Liver (tissue), 9 donors: ENCODE data around the gene PRSS8. TPM values are rescaled to one million over a fixed set of nuclear protein-coding genes. Genes with fewer than 3 reads are reported as not detected.

Experiments used
- DNase-seq: peaks from one replicate; pipeline ENCODE4 v3.0.0-alpha.2; 2017; ENCODE audit warnings: low spot score
- H3K27ac ChIP-seq, 2 donors: one replicate each; pipeline ENCODE4 v1.7.0; 2013; ENCODE audit warnings: inconsistent platforms in 2 of 2, low read length in 2 of 2, control low read depth in 1 of 2, low read depth in 1 of 2, mild to moderate bottlenecking in 1 of 2
- H3K27me3 ChIP-seq, 4 donors: one replicate each; pipeline versions ENCODE4 v1.6.1 to v1.7.0; 2013; ENCODE audit warnings: low read length in 3 of 4, inconsistent platforms in 1 of 4, mild to moderate bottlenecking in 1 of 4, moderate library complexity in 1 of 4; ENCODE audit not compliant: control insufficient read depth in 4 of 4, insufficient read depth in 4 of 4
- H3K36me3 ChIP-seq, 4 donors: one replicate each; pipeline versions ENCODE4 v1.6.1 to v1.7.0; 2013; ENCODE audit warnings: low read length in 3 of 4, mild to moderate bottlenecking in 3 of 4, low read depth in 1 of 4, moderate library complexity in 1 of 4; ENCODE audit not compliant: control insufficient read depth in 4 of 4, insufficient read depth in 3 of 4
- H3K4me1 ChIP-seq, 4 donors: one replicate each; pipeline versions ENCODE4 v1.6.1 to v1.7.0; 2013; ENCODE audit warnings: low read length in 3 of 4, mild to moderate bottlenecking in 3 of 4, moderate library complexity in 1 of 4; ENCODE audit not compliant: control insufficient read depth in 4 of 4, insufficient read depth in 4 of 4
- H3K4me3 ChIP-seq, 3 donors: one replicate each; pipeline versions ENCODE4 v1.6.1 to v1.7.0; 2013; ENCODE audit warnings: low read length in 3 of 3, control low read depth in 1 of 3, low read depth in 1 of 3, mild to moderate bottlenecking in 1 of 3
- H3K9ac ChIP-seq, 2 donors: one replicate each; pipeline ENCODE4 v1.7.0; 2013; ENCODE audit warnings: low read length in 2 of 2, mild to moderate bottlenecking in 2 of 2, moderate library complexity in 2 of 2, control low read depth in 1 of 2, low read depth in 1 of 2
- H3K9me3 ChIP-seq, 4 donors: one replicate each; pipeline versions ENCODE4 v1.6.1 to v1.7.0; 2013; ENCODE audit warnings: low read length in 3 of 4; ENCODE audit not compliant: control insufficient read depth in 4 of 4
- ATF3 ChIP-seq: IDR thresholded peaks from 2 replicates; pipeline ENCODE4 v1.6.1; 2016; ENCODE audit warnings: antibody characterized with exemption
- CTCF ChIP-seq: fragments of 150-350 bp; IDR thresholded peaks from 2 replicates; pipeline ENCODE4 v1.5.1; 2017; ENCODE audit warnings: improper control_type of control experiment, low read depth, low read length; ENCODE audit not compliant: missing input control
- EGR1 ChIP-seq, 2 donors: IDR thresholded peaks; 2 replicates each; pipeline ENCODE4 v1.6.1; 2016 to 2018; ENCODE audit warnings: antibody characterized with exemption in 2 of 2, low read depth in 2 of 2
- FOXA1 ChIP-seq: IDR thresholded peaks from 2 replicates; pipeline ENCODE4 v1.6.1; 2016; ENCODE audit warnings: antibody characterized with exemption
- FOXA2 ChIP-seq: IDR thresholded peaks from 2 replicates; pipeline ENCODE4 v1.6.1; 2016; ENCODE audit warnings: antibody characterized with exemption
- GABPA ChIP-seq, 2 donors: IDR thresholded peaks in 1 of 2; conservative IDR thresholded peaks in 1 of 2; 2 replicates each; pipeline ENCODE4 v1.6.1; 2016; ENCODE audit warnings: antibody characterized with exemption in 2 of 2, mild to moderate bottlenecking in 1 of 2, moderate library complexity in 1 of 2
- HNF4A ChIP-seq, 2 donors: conservative IDR thresholded peaks; 2 replicates each; pipeline ENCODE4 v1.6.1; 2016; ENCODE audit warnings: antibody characterized with exemption in 2 of 2, mild to moderate bottlenecking in 2 of 2
- HNF4G ChIP-seq: IDR thresholded peaks from 2 replicates; pipeline ENCODE4 v1.6.1; 2016; ENCODE audit warnings: antibody characterized with exemption
- JUND ChIP-seq, 2 donors: IDR thresholded peaks; 2 replicates each; pipeline ENCODE4 v1.6.1; 2016; ENCODE audit warnings: antibody characterized with exemption in 2 of 2
- MAX ChIP-seq: IDR thresholded peaks from 2 replicates; pipeline ENCODE4 v1.6.1; 2016; ENCODE audit warnings: antibody characterized with exemption
- NR2F2 ChIP-seq: IDR thresholded peaks from 2 replicates; pipeline ENCODE4 v1.6.1; 2016; ENCODE audit warnings: antibody characterized with exemption
- RAD21 ChIP-seq, 2 donors: IDR thresholded peaks; 2 replicates each; pipeline ENCODE4 v1.6.1; 2016; ENCODE audit warnings: antibody characterized with exemption in 2 of 2, mild to moderate bottlenecking in 2 of 2
- REST ChIP-seq: IDR thresholded peaks from 2 replicates; pipeline ENCODE4 v1.6.1; 2016; ENCODE audit warnings: antibody characterized with exemption, mild to moderate bottlenecking
- RXRA ChIP-seq, 2 donors: IDR thresholded peaks; 2 replicates each; pipeline ENCODE4 v1.6.1; 2017 to 2018; ENCODE audit warnings: antibody characterized with exemption in 2 of 2, mild to moderate bottlenecking in 1 of 2
- SP1 ChIP-seq: IDR thresholded peaks from 2 replicates; pipeline ENCODE4 v1.6.1; 2018; ENCODE audit warnings: antibody characterized with exemption, mild to moderate bottlenecking
- TAF1 ChIP-seq: conservative IDR thresholded peaks from 2 replicates; pipeline ENCODE4 v1.6.1; 2016; ENCODE audit warnings: antibody characterized with exemption, mild to moderate bottlenecking
- YY1 ChIP-seq: IDR thresholded peaks from 2 replicates; pipeline ENCODE4 v1.6.1; 2016; ENCODE audit warnings: antibody characterized with exemption, mild to moderate bottlenecking
- ZBTB33 ChIP-seq: IDR thresholded peaks from 2 replicates; pipeline ENCODE4 v1.6.1; 2016; ENCODE audit warnings: antibody characterized with exemption
- WGBS: extraction: QIAGEN DNeasy Blood & Tissue Kit; methylation state at CpG from one replicate; pipeline ENCODE4 v1.1.7; 2013; 5-methylcytosine and 5-hydroxymethylcytosine counted together
- polyA plus RNA-seq, 2 donors: library from polyadenylated mRNA; stranded (reverse) in 1 of 2; unstranded in 1 of 2; fragments of 200-250 nt in 1 of 2; fragments of >200 nt in 1 of 2; fragmentation: Nextera tagmentation in 1 of 2; extraction: Ambion mirVana in 1 of 2; gene quantifications; one replicate each; pipeline versions ENCODE4 v1.2.1 to v1.2.3, GENCODE V29; 2013 to 2015
- total RNA-seq, 2 donors: library from RNA; depleted of rRNA; stranded (reverse); fragments of >200 nt; gene quantifications; one replicate each; pipeline ENCODE4 v1.2.3, GENCODE V29; 2014
- donor health status: healthy.
- donor health status: healthy.
- donor health status: healthy.
- donor health status: healthy.
- donor health status: healthy.

PRSS8 gene
- total and polyA plus RNA-seq, 4 donors = 1.1 to 50.1 (median 8.4) TPM

GRCh38 chr16:31084584-31085302 lies 50.8 kb downstream of the PRSS8 start:
- no peak for TF ChIP-seq HNF4A (conservative IDR thresholded peaks at IDR 0.05)

GRCh38 chr16:31083981-31084380 lies 51.5 kb downstream of the PRSS8 start:
- Histone ChIP-seq H3K27me3 (no peaks in the 10 kb centered on the region), H3K36me3 (peaks cover 5 to 52% (median 25%) of the 10 kb centered on the region in 4 donors), H3K9ac (no peak overlapping the region), H3K9me3 (no peaks in the 10 kb centered on the region), H3K4me1 (no peaks in the 10 kb centered on the region), H3K27ac (no peak overlapping the region), H3K4me3 (no peak overlapping the region)
- TF ChIP-seq FOXA1 (no peak), ZBTB33 (no peak), GABPA (IDR thresholded peaks at IDR 0.05 in 1 of 2, conservative IDR thresholded peaks at IDR 0.05 in 1 of 2) (no peak), SP1 (no peak), NR2F2 (no peak), HNF4G (no peak), TAF1 (no peak), JUND (IDR thresholded peaks at IDR 0.05) (no peak), EGR1 (IDR thresholded peaks at IDR 0.05; ENCODE audit: low read depth in 2 of 2) (no peak), MAX (no peak), ATF3 (no peak), FOXA2 (no peak), REST (no peak), RAD21 (IDR thresholded peaks at IDR 0.05) (no peak), HNF4A (conservative IDR thresholded peaks at IDR 0.05) (no peak), CTCF (no peak), RXRA (IDR thresholded peaks at IDR 0.05) (no peak), YY1 (no peak)
- 90% methylated on average over 13 of the region's 13 CpGs for WGBS
- no peak for DNase-seq

More at GRCh38 chr16:31084584-31085302, 50.8 kb downstream of the PRSS8 start:
- Histone ChIP-seq H3K36me3 (peaks cover 5 to 49% (median 28%) of the 10 kb centered on the region in 4 donors), H3K9ac (no peak overlapping the region), H3K27me3 (no peaks in the 10 kb centered on the region), H3K27ac (no peak overlapping the region), H3K4me3 (no peak overlapping the region), H3K9me3 (no peaks in the 10 kb centered on the region), H3K4me1 (no peaks in the 10 kb centered on the region)
- 92% methylated on average over 16 of the region's 16 CpGs for WGBS
- DNase-seq = no peak
